GM12874 (cell line): ENCODE results near the gene RIC3.

ENCODE experiments used
- TF ChIP-seq, protein P1 (sequence below): IDR thresholded peaks from 2 replicates; pipeline ENCODE4 v1.5.1; 2011; ENCODE audit warnings: low read depth, mild to moderate bottlenecking, control low read depth, low read length, moderate library complexity; ENCODE audit not compliant: insufficient read depth

Gene RIC3

DNA sequence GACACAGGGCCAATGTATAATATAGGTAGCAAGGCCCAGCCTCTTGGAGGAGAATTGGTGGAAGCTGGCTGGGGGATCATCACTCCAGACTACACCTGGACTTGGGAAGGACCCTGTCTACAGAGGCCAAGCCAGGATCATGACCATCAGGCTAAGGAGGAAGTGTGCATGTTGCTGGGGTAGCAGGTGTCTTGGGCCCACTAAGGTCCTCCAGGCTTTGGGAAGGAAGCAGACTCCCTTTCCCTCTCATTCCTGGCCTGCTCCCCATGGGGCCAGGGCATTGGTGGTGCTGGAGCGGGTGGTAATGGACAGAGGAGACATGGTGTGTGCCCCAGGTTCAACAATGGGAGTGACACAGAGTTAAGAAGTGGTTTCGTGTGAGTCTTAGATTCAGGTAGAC is 103.8 kb downstream of the RIC3 start:
- TF ChIP-seq, protein P1, sequence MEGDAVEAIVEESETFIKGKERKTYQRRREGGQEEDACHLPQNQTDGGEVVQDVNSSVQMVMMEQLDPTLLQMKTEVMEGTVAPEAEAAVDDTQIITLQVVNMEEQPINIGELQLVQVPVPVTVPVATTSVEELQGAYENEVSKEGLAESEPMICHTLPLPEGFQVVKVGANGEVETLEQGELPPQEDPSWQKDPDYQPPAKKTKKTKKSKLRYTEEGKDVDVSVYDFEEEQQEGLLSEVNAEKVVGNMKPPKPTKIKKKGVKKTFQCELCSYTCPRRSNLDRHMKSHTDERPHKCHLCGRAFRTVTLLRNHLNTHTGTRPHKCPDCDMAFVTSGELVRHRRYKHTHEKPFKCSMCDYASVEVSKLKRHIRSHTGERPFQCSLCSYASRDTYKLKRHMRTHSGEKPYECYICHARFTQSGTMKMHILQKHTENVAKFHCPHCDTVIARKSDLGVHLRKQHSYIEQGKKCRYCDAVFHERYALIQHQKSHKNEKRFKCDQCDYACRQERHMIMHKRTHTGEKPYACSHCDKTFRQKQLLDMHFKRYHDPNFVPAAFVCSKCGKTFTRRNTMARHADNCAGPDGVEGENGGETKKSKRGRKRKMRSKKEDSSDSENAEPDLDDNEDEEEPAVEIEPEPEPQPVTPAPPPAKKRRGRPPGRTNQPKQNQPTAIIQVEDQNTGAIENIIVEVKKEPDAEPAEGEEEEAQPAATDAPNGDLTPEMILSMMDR, result no peak

DNA sequence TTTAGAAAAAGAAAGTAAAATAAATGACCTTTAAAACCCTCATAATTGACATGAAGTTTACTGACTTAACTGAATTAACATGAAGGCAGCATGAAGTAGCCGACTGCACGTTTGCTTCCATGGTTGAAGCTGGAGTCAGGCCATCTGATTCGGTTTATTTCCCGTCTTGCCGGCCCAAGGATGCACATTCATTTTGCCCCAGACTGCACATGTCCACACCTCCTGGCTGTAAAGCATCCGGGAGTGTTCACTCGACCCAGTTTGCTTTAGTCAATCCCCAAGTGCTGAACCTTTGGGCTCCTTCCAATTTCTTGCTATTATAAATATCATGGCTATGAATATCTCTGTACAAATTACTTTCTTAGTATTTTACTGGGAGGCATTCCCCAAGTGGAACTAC is 105.5 kb downstream of the RIC3 start:
- TF ChIP-seq, protein P1, result no peak

DNA sequence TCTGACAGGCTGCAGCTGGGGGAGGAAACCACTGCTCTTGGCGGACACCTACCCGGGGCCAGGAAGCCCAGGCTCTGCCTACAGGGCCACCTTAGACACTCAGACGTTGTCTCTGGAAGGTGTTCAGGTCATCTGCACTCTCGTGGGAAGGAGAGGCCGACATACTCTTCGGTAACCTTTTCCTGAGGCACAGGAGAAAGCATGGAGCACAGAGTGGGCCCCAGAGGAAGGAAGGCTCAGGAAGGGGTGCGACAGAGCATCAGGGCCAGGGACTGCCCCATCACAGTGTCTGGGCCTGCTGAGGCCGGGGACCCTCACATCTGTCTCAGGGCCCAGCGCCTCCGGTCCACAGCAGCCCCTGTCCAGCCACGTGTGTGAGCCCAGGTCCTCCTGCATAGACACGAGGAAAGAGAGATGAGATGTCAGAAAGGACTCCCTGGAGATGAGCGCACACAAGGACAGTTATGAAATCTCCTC is 106.0 kb downstream of the RIC3 start:
- TF ChIP-seq, protein P1, result no peak

DNA sequence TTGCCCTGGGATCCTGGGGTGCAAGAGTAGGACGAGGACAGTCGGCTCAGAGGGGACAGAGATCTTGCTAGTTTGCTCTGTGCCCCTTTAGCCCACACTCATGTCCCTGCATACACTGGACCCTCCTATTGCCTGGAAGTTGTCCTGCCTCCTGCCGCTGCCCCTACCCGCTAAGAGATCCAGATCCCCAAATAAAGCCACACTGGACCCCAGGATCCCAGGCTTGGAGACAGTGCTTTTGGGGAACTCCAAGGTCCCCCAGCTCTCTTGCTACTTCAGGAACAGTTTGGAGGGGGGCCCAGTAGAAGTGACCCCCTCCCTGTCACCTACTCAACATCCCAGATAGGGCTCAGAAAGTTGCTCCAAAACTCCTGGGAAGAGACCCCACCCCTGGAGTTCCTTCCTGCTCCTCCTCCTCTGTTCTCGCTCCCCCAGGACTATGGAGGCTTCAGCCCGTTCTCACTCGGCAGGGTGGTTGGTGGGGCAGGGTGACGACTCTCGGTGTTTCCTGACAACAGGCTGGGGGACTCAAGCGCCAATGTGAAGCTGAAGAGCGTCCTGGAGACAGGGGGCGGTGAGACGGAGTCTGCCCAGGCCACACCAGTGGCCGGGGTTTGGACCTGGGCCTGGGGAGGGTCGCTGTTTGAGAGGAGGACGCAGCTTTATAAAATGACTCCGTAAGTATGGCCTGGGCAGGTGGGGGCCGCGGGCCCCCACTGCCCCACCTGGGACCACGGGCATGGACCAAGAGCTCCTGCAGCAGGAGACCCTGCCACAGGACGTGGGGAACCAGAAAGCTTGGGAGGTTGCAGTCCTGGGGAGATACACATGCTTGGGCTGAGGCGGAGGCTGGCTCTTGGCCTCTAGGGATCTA is 107.0 kb downstream of the RIC3 start:
- TF ChIP-seq, protein P1, result no peak

DNA sequence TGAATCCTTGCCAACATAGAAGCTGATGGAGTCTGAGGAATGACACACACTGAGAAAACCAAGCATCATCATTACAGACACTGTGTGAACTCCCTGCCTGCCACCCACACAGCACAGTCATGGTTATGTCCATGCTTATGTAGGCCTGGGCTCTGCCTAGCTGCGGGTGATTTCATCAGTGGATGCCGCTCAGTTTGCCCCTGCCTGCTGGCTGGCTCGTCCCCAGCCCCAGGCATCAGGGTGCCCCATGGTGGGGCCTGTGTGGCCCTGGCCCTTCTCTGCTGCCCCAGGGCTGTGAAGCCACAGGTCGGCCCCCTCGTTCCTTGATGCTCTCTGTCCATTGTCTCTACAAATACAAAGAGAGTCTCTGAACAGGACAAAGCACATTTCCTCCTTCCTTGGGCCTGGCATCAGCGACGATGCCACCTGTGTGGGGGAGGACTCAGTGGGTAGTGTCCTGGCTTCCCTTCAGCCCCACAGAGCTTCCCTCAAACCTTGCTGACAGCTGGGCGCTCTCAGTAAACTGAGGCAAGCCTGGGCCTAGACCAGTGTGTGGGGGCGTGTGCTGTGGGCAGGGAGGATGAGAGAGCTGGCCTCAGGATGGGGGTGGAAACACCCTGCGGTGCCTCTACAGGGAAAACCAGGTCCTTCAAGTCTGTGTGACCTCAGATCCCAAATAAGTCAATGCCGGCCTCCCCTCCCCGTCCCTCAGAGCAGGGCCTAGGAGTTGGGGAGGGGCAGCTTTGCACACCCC is 107.8 kb downstream of the RIC3 start:
- TF ChIP-seq, protein P1, result no peak

DNA sequence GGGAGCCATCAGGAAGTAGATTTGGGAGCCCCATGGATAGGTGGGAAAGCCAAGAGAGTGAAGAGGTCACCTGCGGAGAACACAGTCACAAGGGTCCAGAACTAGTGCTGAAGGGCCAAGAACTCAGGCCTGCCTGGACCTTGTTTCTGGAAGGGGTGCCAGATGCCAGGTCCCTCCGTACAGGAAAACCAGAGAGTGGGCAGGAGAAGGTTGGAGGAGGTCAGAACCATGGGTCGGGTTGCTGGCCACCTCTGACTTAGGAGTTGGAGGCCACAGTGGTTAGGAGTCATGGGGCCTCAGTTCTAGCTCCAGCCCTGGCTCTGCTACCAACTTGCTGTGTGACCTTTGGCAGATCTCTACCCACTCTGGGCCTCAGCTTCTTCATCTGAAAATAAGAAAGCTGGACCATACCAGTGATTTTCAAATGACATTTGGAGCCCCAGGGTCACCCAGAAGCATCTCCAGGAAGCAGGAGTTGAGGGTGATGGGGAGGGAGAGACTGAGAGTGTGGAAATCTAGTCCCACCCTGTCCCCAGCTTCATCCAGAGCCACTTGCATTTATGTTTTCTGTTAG is 108.6 kb downstream of the RIC3 start:
- TF ChIP-seq, protein P1, result no peak

DNA sequence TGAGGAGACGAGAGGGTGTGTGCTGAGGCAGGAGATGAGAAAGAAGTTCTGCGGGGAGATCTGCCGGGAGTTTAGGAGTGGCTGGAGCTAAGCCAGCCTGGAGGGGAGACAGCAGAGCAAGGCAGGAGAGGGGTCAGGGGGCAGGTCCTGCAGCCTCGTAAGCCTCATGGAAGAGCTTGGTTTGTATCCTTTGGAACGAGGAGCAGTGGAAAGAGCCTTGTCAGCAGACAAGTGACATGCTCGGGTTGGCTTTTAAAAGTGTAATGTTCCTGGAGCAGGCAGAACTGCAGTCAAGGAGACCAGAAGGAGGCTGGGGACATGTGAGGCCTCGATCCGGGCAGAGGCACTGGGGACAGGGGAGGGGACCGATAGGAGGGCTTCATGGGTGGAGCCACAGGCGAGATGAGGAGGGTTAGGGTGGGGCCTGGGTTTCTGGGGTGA is 109.2 kb downstream of the RIC3 start:
- TF ChIP-seq, protein P1, result no peak
